Lower leg skin (tissue), 4 donors: ENCODE data around the gene TRMT6. TPM values are rescaled to one million over a fixed set of nuclear protein-coding genes. Genes with fewer than 3 reads are reported as not detected.

ENCODE experiments used
- DNase-seq, 2 donors: peaks; one replicate each; pipeline ENCODE4 v3.0.0-alpha.2; 2019; ENCODE audit warnings: low spot score in 2 of 2
- H3K4me3 ChIP-seq: fragments of 200-600 bp; sonication (generic); 2 replicates; pipeline ENCODE4 v1.5.1; 2017; ENCODE audit warnings: mild to moderate bottlenecking, low read depth; ENCODE audit not compliant: poor library complexity, severe bottlenecking
- CTCF ChIP-seq, 3 donors: fragments of 450-650 bp; IDR thresholded peaks; one replicate each; pipeline ENCODE4 v1.5.1; 2016; ENCODE audit warnings: antibody characterized with exemption in 3 of 3, mild to moderate bottlenecking in 3 of 3, moderate library complexity in 2 of 3
- POLR2A ChIP-seq, 2 donors: fragments of 450-650 bp; IDR thresholded peaks; one replicate each; pipeline ENCODE4 v1.6.1; 2016 to 2017; ENCODE audit warnings: antibody characterized with exemption in 2 of 2, mild to moderate bottlenecking in 1 of 2, moderate library complexity in 1 of 2
- WGBS, 2 donors: methylation state at CpG; one replicate each; pipeline ENCODE4 v1.1.5; 2018; 5-methylcytosine and 5-hydroxymethylcytosine counted together
- intact Hi-C: fragments of 100-400 bp; cut with DNase I; formaldehyde crosslinking; loops from one replicate; pipeline ENCODE4 v1.15.0; 2023; ENCODE audit warnings: low total_unique reads
- total RNA-seq, 4 donors: library from RNA; depleted of rRNA; stranded (reverse); fragments of >200 nt; gene quantifications; one replicate each; pipeline ENCODE4 v1.1.0, GENCODE V29; 2016

Gene TRMT6
- total RNA-seq, 4 donors from 2014 or later, result 10.2 to 16.1 (median 11.4) TPM

GRCh38 chr20:5975778-5976177 lies 25.4 kb upstream of the TRMT6 start:
- H3K4me3 ChIP-seq, result no peak overlapping the region
- 63 to 73% methylated on average over 2 of the region's 2 CpGs for WGBS, 2 donors
- intact Hi-C loops, result no loop called here
- TF ChIP-seq POLR2A (IDR thresholded peaks at IDR 0.05) (no peak), CTCF (IDR thresholded peaks at IDR 0.05) (no peak)
- DNase-seq, result no peak

- intact Hi-C loops, result no loop called here
Measured at GRCh38 chr20:5974531-5974930, 24.2 kb upstream of the TRMT6 start.

GRCh38 chr20:5973971-5974370 lies 23.6 kb upstream of the TRMT6 start:
- TF ChIP-seq POLR2A (IDR thresholded peaks at IDR 0.05), result no peak
- no peak for TF ChIP-seq CTCF (IDR thresholded peaks at IDR 0.05)
- WGBS, 2 donors, result 90 to 91% methylated on average over 4 of the region's 4 CpGs
- DNase-seq, result no peak
- H3K4me3 ChIP-seq, result no peak overlapping the region
- intact Hi-C loops, result no loop called here

More at GRCh38 chr20:5974531-5974930, 24.2 kb upstream of the TRMT6 start:
- no peak for TF ChIP-seq CTCF (IDR thresholded peaks at IDR 0.05)
- WGBS, 2 donors, result 96 to 100% methylated on average over 1 of the region's 1 CpG
- DNase-seq, result no peak
- no peak overlapping the region for H3K4me3 ChIP-seq

GRCh38 chr20:5973172-5973571 lies 22.8 kb upstream of the TRMT6 start:
- WGBS, 2 donors, result 90 to 95% methylated on average over 2 of the region's 2 CpGs
- TF ChIP-seq POLR2A (IDR thresholded peaks at IDR 0.05) (no peak), CTCF (IDR thresholded peaks at IDR 0.05) (no peak)
- intact Hi-C loops, result no loop called here

GRCh38 chr20:5971203-5971602 lies 20.9 kb upstream of the TRMT6 start:
- TF ChIP-seq CTCF (IDR thresholded peaks at IDR 0.05) (no peak), POLR2A (IDR thresholded peaks at IDR 0.05) (no peak)
- intact Hi-C loops, result no loop called here
- no peak overlapping the region for H3K4me3 ChIP-seq
- DNase-seq, result no peak

More at GRCh38 chr20:5973172-5973571, 22.8 kb upstream of the TRMT6 start:
- H3K4me3 ChIP-seq, result no peak overlapping the region
- no peak for DNase-seq

- no peak for DNase-seq
- WGBS, 2 donors, result 84 to 95% methylated on average over 2 of the region's 2 CpGs
- no peak for TF ChIP-seq CTCF (IDR thresholded peaks at IDR 0.05)
- TF ChIP-seq POLR2A (IDR thresholded peaks at IDR 0.05), result no peak
- intact Hi-C loops, result no loop called here
- no peak overlapping the region for H3K4me3 ChIP-seq
Measured at GRCh38 chr20:5970381-5970780, 20.0 kb upstream of the TRMT6 start.
